Activated T-helper 1 cell treated with anti-CD3 and anti-CD28 coated beads, Interleukin-12 subunit alpha, Interleukin-12 subunit beta, Interleukin-2, Interleukin-4 antibody, amounts not matched to agents 30 ng/mL and 10 ng/mL and 1 ng/mL, durations not matched to agents 14 hours and 24 hours and 36 hours (primary cell): ENCODE results near the gene PTGR3. TPM values are rescaled to one million over a fixed set of nuclear protein-coding genes. Genes with fewer than 3 reads are reported as not detected.

Experiments
- DNase-seq: peaks from one replicate; pipeline ENCODE4 v3.0.0; 2021; ENCODE audit warnings: low spot score
- H3K27ac Mint-ChIP-seq: one replicate; pipeline ENCODE4 v1.8.0; 2021; ENCODE audit warnings: mild to moderate bottlenecking, mixed read lengths
- H3K27me3 Mint-ChIP-seq: one replicate; pipeline ENCODE4 v1.8.0; 2022; ENCODE audit warnings: mild to moderate bottlenecking, moderate library complexity, mixed read lengths; ENCODE audit not compliant: insufficient read depth
- H3K36me3 Mint-ChIP-seq: one replicate; pipeline ENCODE4 v1.8.0; 2021; ENCODE audit warnings: low read depth, mixed read lengths
- H3K4me1 Mint-ChIP-seq: one replicate; pipeline ENCODE4 v1.8.0; 2021; ENCODE audit warnings: low read depth, mixed read lengths
- H3K4me3 Mint-ChIP-seq: one replicate; pipeline ENCODE4 v1.8.0; 2021; ENCODE audit warnings: mild to moderate bottlenecking, moderate library complexity, mixed read lengths
- H3K9me3 Mint-ChIP-seq: one replicate; pipeline ENCODE4 v1.8.0; 2021; ENCODE audit warnings: mixed read lengths
- intact Hi-C: fragments of 100-400 bp; cut with micrococcal nuclease; formaldehyde crosslinking; loops from one replicate; pipeline ENCODE4 v1.15.1; 2024
- total RNA-seq: library from RNA; stranded (reverse); gene quantifications from 2 replicates; pipeline ENCODE4 v1.2.3, GENCODE V29; 2022

PTGR3 gene, protein sequence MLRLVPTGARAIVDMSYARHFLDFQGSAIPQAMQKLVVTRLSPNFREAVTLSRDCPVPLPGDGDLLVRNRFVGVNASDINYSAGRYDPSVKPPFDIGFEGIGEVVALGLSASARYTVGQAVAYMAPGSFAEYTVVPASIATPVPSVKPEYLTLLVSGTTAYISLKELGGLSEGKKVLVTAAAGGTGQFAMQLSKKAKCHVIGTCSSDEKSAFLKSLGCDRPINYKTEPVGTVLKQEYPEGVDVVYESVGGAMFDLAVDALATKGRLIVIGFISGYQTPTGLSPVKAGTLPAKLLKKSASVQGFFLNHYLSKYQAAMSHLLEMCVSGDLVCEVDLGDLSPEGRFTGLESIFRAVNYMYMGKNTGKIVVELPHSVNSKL
- 19.1 and 23.3 TPM in 2 replicates for total RNA-seq

DNA sequence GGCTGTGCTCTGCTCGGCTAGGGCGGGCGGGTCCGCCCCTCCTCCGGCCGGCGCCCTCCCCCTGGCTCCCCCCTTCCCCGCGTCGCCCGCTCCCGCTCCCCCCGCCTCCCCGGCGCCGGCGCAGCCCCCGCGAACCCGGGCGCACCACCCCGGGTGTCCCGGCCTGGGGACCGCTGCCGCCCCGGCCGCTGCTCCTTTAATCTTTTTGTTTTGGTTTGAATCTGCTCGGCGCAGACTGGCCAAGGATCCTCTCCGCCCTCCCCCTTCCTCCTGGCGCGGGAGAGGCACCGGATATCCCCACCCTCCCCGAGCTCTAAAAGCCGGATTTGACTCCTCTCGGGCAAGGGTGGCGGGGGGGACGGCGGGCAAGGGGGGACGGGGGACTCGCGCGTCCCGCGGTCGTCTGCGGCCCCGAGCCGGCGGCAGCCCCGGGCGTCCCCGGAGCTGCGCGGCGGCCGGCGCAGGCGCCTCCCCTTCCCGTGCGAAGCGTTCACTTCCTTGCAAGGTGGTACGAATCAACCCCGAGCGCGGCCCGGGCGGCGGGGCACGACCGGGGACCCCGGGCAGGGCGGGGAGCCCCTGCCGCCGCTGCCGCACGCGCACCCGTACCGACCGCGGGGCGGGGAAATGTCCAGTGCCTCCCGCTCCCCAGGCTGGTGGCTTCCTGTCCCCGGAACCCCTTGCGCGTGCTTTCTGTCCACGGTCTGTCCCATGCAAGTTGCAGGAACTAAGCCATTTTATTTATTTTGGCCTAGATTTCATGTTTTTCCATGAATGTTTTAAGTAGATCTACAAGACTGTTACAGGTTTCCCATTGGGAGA lies at the start of gene PTGR3:
Gene PTGR3, minus strand, starts transcription at position 11 of the 822 bp plus-strand sequence. CDS start 81 bp downstream, outside the sequence.
- H3K4me3 Mint-ChIP-seq, result peak within 1 kb of the TSS; percentile 96
- H3K36me3 Mint-ChIP-seq, result peaks cover 17% of the 10 kb centered on the region
- H3K27me3 Mint-ChIP-seq, result peaks cover 35% of the 10 kb centered on the region
- peak within 1 kb of the TSS; percentile 98 for H3K27ac Mint-ChIP-seq
- intact Hi-C loops, result loop anchor here (2.0 to 10.0 kb wide), 7 partner anchors 53 to 1857 kb away; partner anchors contain the start of gene TIMM21
- DNase-seq, result peak; percentile 77
- no peaks in the 10 kb centered on the region for H3K9me3 Mint-ChIP-seq
- H3K4me1 Mint-ChIP-seq, result peaks cover 60% of the 10 kb centered on the region

DNA sequence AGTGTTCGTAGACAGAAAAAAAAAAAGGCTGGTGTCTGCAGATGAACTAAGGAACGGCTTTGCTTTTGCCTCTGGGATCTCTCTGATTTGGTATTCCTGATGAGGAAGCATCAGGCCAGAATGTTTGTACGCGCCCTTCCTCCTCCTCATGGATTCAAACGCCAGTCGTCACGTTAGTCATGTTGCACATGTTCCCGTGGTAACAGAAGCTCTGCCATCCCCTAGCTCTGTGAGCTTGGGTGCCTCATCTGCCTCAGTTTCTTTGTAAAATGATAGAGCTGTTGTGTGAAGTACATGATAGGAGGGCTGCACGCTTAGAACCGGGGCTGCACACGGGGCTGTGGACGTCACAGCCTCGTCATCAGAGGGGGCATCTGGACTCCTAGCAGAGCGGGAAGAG lies 48.7 kb upstream of the PTGR3 start:
- Mint-ChIP-seq H3K9me3 (no peaks in the 10 kb centered on the region), H3K36me3 (peaks cover 2% of the 10 kb centered on the region), H3K4me3 (no peak overlapping the region), H3K27ac (no peak overlapping the region), H3K27me3 (no peaks in the 10 kb centered on the region), H3K4me1 (peaks cover 14% of the 10 kb centered on the region)
- intact Hi-C loops, result no loop called here
- no peak for DNase-seq

DNA sequence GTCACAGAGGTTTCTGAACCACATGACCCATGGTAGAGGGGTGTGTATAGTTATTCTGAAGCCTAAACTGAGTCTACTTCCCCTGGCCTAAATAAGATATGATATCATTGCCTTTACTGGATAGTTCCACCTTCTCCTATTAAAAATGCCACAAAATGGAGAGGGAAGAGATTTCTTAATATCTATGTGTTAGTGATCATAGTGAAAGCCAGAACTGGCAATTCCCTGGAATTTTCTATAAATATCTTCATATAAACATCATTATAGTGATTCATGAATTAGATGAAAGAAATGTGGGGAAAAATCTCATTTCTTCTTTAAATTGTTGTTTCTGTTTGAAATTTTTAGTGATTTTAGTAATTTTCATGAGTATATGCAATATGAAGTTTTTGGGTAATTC lies 47.4 kb upstream of the PTGR3 start:
- DNase-seq, result no peak
- Mint-ChIP-seq H3K4me1 (peaks cover 7% of the 10 kb centered on the region), H3K4me3 (no peak overlapping the region), H3K36me3 (no peaks in the 10 kb centered on the region), H3K9me3 (no peaks in the 10 kb centered on the region), H3K27ac (no peak overlapping the region), H3K27me3 (no peaks in the 10 kb centered on the region)
- intact Hi-C loops, result no loop called here

DNA sequence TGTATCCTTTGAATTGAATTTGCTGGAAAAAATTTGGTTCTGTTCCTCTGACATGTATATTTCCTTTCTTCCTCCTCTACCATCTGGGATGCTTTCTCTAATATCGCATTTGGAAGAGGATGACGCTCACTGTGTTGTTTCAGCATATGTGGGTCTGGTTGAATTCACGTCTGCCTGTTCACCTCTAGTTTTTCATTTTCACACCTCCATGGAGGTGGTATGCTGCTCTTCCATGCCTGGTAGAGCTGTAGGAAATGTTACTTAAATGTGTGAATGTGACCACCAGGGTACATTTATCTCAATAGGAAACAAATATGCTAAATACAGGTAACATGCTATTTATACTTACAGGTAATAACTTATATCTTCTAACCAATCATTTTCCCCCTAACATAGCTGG lies 46.2 kb upstream of the PTGR3 start:
- Mint-ChIP-seq H3K9me3 (no peaks in the 10 kb centered on the region), H3K36me3 (no peaks in the 10 kb centered on the region), H3K4me3 (no peak overlapping the region), H3K27ac (no peak overlapping the region), H3K4me1 (no peaks in the 10 kb centered on the region), H3K27me3 (peaks cover 2% of the 10 kb centered on the region)
- no peak for DNase-seq
- intact Hi-C loops, result no loop called here

DNA sequence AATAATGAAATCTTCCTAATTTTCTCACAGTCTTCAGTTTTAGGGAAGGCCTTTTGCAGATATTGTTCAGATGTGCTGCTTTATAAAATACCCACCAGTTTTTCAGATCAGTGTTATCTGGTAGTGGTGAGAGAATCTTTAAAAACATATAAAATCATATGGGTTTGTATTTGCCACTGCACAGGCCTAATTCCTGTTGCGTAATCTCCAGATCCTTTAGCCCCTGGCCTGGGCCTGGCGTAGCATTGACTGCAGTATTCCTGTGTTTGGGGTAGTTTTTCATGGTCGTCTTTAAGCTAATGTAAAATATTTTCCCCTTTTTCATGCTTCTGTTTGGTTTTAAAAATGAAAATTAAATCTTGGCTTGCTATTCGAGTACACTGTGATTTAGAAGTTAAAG lies 44.8 kb upstream of the PTGR3 start:
- intact Hi-C loops, result no loop called here
- no peak for DNase-seq
- Mint-ChIP-seq H3K9me3 (no peaks in the 10 kb centered on the region), H3K27ac (no peak overlapping the region), H3K36me3 (no peaks in the 10 kb centered on the region), H3K4me1 (peaks cover under 1% of the 10 kb centered on the region), H3K4me3 (no peak overlapping the region), H3K27me3 (peaks cover 2% of the 10 kb centered on the region)

DNA sequence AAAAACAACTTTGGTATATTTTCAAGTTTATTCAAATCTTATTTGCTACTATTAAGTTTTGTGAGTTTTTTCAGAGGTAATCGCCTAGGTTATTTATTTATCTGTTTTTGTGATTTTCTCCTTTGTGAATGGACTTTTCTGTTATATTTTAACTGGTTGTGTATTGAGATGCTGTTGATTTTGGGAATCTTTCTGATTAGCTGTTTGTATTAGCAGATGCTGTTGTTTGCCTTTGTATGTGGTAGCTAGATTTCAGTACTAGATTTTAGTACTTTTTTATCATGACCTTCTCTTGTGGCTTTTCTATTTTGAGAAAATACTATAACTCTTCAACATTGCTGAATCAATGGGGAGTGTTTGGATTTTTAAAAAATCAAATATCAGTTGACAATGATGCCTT lies 44.1 kb upstream of the PTGR3 start:
- no peaks in the 10 kb centered on the region for H3K9me3 Mint-ChIP-seq
- H3K4me1 Mint-ChIP-seq, result peaks cover 8% of the 10 kb centered on the region
- DNase-seq, result no peak
- no peaks in the 10 kb centered on the region for H3K36me3 Mint-ChIP-seq
- intact Hi-C loops, result no loop called here
- peaks cover 2% of the 10 kb centered on the region for H3K27me3 Mint-ChIP-seq
- H3K4me3 Mint-ChIP-seq, result no peak overlapping the region
- H3K27ac Mint-ChIP-seq, result no peak overlapping the region

DNA sequence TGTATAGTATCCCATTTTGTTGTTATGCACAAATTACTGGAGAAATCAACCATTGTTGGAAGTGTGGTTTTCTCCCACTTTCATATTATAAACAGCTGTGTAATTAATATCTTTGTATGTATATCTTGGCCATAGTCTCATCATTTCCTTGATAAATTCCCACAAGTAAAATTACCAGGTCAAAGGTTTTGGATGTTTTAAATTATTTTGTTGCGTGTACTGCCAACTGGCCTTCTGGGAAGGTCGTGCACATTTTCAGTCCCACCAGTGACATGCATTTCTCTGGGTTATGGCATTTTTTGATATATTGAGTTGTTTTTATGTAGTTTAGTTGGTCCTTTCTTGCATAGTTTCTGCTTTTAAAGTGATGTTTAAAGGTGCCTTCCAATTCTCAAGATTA lies 43.2 kb upstream of the PTGR3 start:
- Mint-ChIP-seq H3K9me3 (no peaks in the 10 kb centered on the region), H3K4me3 (no peak overlapping the region), H3K27me3 (peaks cover 2% of the 10 kb centered on the region), H3K27ac (no peak overlapping the region), H3K4me1 (peaks cover 17% of the 10 kb centered on the region), H3K36me3 (no peaks in the 10 kb centered on the region)
- intact Hi-C loops, result no loop called here
- no peak for DNase-seq

DNA sequence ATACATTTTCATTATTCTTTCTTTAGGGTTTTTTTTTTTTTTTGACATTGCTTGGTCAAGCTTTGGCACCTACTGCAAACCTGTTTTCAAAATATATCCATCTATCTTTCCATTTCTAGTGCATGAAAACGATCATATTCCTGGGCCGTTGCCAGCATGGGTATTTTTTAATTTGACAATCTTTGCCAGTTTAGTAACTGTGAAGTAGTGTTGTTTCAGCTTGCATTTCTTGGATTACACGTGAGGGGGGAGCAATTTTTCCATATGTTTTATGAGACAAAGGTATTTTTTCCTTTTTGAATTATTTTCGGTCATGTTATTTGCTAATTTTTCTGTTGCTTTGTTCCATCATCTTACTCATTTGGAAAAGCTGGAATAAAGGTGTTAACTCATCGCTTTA lies 42.5 kb upstream of the PTGR3 start:
- Mint-ChIP-seq H3K27me3 (peaks cover 2% of the 10 kb centered on the region), H3K4me1 (peaks cover 24% of the 10 kb centered on the region), H3K4me3 (no peak overlapping the region), H3K36me3 (no peaks in the 10 kb centered on the region), H3K9me3 (no peaks in the 10 kb centered on the region), H3K27ac (no peak overlapping the region)
- DNase-seq, result no peak
- intact Hi-C loops, result no loop called here

DNA sequence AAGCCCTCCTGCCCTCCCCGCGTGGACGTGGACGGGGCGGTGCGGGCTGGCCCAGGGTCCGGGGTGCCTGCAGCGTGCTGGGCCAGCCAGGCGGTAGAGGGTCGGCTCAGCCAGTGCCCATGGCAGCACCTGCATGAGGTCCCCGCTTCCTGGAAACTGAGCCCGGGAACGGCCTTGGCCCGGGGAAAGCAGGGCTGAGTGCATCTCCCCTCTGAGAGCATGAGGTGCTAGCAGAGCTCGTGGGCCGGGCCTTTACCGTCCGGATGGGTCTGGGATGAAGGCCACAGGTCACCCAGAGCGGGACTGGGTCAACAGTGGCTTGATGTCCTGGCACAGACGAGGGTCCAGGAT lies 41.5 kb upstream of the PTGR3 start:
- Mint-ChIP-seq H3K27ac (no peak overlapping the region), H3K4me3 (no peak overlapping the region), H3K27me3 (peaks cover 2% of the 10 kb centered on the region), H3K36me3 (no peaks in the 10 kb centered on the region), H3K4me1 (peaks cover 34% of the 10 kb centered on the region), H3K9me3 (no peaks in the 10 kb centered on the region)
- intact Hi-C loops, result no loop called here
- no peak for DNase-seq

DNA sequence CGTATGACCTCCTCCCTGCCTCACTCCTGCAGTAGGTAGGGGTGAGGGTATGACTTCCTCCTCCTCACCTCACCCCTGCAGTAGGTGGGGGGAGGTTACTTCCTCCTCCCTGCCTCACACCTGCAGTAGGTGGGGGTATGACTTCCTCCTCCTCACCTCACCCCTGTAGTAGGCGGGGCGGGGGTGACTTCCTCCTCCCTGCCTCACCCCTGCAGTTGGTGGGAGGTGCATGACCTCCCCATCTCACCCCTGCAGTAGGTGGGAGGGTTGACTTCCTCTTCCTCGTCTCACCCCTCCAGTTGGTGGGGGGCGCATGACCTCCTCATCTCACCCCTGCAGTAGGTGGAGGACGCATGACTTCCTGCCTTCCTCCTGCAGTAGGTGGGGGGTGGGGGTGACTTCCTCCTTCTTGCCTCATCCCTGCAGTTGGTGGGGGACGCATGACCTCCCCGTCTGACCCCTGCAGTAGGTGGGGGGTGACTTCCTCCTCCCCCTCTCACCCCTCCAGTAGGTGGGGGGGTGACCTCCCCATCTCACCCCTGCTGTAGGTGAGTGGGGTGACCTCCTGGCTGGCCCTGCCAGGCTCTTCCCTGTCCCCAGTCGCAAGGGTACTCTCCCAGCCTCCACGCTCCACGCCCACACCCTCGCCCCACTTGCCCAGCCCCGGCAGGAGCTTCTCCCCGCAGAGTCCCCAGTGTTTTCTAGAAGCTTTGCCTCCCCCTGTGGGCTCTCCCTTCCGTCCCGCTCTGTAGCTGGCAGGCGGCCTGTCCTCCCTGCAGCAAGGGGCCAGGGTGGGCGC lies 40.9 kb upstream of the PTGR3 start:
- Mint-ChIP-seq H3K36me3 (no peaks in the 10 kb centered on the region), H3K4me1 (peaks cover 35% of the 10 kb centered on the region), H3K4me3 (no peak overlapping the region), H3K27ac (peak overlapping the region; percentile 30), H3K9me3 (no peaks in the 10 kb centered on the region), H3K27me3 (peaks cover 2% of the 10 kb centered on the region)
- intact Hi-C loops, result no loop called here
- DNase-seq, result no peak

DNA sequence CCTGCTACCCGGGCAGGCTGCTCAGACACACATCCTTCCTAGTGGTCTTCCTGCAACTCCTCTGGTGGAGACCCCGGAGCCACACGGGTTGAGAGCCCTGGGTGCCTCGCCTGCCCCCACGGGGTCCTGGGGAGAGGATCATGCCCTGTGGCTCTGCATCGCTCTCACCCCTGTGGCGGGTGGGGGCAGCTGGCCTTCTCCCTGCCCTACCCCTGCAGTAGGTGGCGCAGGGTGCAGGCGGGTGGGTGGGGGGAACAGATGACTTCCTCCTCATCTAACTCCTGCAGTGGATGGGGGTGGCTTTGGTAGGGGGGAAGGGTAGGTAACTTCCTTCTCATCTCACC lies 40.2 kb upstream of the PTGR3 start:
- DNase-seq, result no peak
- H3K27ac Mint-ChIP-seq, result no peak overlapping the region
- peaks cover 35% of the 10 kb centered on the region for H3K4me1 Mint-ChIP-seq
- no peaks in the 10 kb centered on the region for H3K36me3 Mint-ChIP-seq
- no peak overlapping the region for H3K4me3 Mint-ChIP-seq
- intact Hi-C loops, result no loop called here
- peaks cover 2% of the 10 kb centered on the region for H3K27me3 Mint-ChIP-seq
- H3K9me3 Mint-ChIP-seq, result no peaks in the 10 kb centered on the region

DNA sequence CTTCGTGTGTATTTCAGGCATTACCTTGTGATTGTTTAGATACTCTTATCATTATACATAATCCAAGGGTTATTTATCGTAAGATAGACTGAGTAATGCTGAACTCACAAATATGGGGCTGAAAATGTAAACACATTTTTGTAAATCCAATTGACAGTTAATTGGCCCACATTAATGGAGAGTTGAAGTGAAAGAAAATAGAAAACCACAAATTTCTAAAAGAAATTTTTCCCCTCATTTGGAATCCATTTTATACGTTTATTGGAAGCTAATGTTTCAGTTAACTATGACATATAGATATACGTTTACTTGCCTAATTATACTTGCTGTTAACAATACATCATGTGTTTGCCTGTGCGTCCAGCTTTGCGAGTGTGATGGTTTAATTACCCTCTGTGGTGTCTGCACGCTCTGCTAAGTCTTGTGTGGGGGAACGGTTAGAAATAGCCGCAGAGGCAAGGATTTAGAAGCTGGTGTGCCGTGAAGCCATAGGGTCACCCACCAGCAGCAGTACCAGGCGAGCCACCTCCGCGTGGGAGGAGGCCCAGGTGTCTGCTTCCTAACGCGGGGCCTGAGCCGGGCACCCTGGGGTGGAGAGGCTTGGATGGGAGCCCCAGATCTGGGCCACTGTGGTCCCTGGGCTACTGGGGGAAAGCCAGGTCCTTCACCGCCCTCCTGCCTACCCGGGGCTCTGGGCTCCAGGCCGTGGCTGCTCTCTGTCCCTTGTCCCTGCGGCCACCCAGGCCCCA lies 39.7 kb upstream of the PTGR3 start:
- Mint-ChIP-seq H3K36me3 (no peaks in the 10 kb centered on the region), H3K4me1 (peaks cover 35% of the 10 kb centered on the region), H3K4me3 (peak overlapping the region; percentile 88), H3K27ac (no peak overlapping the region), H3K27me3 (peaks cover 2% of the 10 kb centered on the region), H3K9me3 (no peaks in the 10 kb centered on the region)
- intact Hi-C loops, result loop anchor here (1.0 kb wide), 1 partner anchor 178 kb away; no protein-coding TSS in a partner anchor
- no peak for DNase-seq
